Stimulated activated CD4-positive, alpha-beta T cell treated with anti-CD3 and anti-CD28 coated beads, Interleukin-12 subunit alpha, Interleukin-12 subunit beta, amount 100 ng/mL, for 48 hours (primary cell): ENCODE measurements around the gene ATP2B1.
"Not testable (repeated sequence)": the region's sequence is repeated elsewhere in the genome, so short reads cannot be mapped to it uniquely, and the experiment has no call there.

Source experiments
- DNase-seq, 3 donors: peaks; one replicate each; pipeline ENCODE4 v3.0.0-alpha.2; 2020; ENCODE audit warnings: low read depth in 2 of 3, low spot score in 1 of 3

ATP2B1 gene

GRCh38 chr12:89708565-89709156, at the start of gene ATP2B1:
Gene ATP2B1, minus strand, starts transcription at chr12:89708838. Its CDS starts 52,952 bp downstream, at chr12:89655886.
- peak; percentile 40 to 73 (median 60) for DNase-seq

- not testable (repeated sequence) for DNase-seq
Observed at GRCh38 chr12:89757987-89758386, 49.3 kb upstream of the ATP2B1 start.

GRCh38 chr12:89756585-89757398, 48.2 kb upstream of the ATP2B1 start:
- DNase-seq: peak in 1 of 3 donors; percentile 57

- DNase-seq: no peak
Observed at GRCh38 chr12:89756194-89756584, 47.6 kb upstream of the ATP2B1 start.

DNA sequence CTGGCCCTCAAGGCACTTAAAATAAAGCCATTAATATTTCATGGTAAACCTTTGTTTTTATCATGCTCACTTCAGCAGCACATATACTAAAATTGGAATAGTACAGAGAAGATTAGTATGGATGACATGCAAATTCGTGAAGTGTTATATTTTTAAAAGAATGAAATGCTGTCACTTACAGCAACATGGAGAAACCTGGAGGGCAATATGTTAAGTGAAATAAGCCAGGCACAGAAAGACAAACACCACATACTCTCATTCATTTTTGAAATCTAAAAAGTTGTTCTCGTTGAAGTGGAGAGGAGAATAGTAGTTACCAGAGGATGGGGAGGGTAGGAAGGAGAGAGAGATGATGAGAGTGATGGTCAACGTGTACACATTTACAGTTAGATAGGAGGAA, 45.4 kb upstream of the ATP2B1 start:
- no peak for DNase-seq

DNA sequence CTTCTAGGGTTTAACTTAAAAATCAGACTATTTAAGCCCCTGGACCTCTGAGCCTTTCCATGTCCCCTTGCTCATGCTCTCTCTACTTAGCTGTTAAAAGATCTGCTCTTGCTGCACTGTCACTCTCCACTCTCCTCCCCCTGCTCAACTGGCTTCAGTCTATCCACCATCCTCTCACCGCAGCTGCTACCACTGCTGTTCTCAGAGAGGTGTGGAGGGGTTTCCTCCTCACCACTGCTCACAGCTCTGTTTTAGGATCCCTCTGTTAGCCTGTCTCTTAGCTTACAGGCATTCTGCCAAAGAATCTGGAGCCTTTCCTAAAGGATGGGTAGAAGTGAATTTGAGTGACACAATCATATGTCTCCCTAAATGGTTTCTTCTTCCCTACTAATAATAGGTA, 43.7 kb upstream of the ATP2B1 start:
- no peak for DNase-seq

DNA sequence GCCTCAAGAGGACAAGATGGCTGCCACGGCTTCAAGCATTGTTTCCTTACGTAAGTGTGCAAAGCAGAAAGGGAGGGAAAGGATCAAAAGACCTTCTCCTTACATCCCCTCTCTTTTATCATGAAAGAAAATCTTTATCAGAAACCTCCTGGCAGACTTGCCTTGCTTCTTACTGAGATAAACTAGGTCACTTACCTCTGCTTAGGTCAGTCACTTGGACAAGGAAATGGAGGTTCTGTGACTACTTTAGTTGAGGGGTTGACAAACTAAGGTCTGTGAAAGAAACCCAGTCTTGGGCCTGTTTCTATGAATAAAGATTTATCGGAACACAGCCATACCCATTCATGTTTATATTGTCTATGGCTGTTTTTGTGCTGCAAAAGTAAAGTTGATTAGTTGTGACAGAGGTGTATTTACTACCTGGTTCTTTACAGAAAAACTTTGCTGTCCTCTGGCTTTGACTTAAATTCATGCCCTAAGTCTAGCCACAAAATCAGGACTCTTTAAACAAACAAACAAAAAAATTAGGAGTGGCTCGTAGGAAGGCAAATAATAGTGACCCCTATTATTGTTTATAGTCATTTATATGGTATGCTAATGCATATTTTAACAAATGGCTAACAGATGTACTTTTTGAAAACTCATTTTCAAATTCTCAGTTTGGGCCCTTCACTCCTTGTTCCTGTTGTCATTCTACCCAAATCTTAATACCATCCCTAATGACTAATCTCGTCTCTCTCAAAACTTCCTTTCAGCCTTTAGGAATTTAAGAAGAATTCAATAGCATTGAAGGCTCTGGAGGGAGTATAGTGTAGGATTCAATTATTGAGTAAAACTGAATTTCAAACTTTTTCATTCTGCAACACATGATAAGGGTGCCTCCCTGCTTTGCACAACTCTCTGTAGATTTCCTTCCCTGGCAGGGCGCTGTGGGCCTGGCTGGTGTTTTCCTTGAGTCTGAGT, 42.0 kb upstream of the ATP2B1 start:
- DNase-seq: no peak

DNA sequence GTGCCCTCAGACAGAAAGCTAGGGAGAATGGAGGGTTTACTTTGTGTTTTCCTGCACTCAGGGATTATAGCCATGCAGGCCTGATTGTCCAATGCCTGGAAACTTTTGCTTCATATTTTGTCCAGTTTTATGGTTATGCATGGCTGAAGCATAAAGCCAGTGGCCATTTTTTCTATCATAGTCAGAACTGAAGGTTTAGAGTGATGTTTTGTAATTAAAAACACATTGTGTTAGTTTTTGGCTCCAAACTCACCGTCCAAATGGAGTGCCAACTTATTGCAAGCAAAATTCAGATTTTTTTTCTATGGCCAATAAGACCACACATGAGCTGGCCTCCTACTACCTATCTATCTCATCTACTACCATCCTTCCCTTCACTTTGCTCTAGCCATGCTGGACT, 40.2 kb upstream of the ATP2B1 start:
- no peak for DNase-seq

DNA sequence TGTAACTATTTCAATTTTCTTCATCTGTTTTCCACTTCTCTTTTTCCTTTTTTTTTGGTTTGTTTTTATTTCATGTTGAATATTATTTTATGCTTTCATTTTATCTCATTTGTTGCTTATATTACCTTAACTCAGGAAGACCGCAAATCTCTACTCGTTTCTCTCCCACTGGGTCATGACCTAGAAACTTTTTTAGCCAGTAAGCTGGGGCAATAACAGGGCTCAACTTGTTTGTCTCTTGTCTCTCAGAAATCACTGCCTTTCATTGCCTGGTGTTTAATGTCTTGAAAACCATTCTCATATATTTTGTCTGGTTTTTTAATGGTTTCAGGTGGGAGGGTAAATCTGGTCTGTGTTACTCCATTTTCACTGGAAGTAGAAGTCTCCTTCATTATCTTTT, 36.6 kb upstream of the ATP2B1 start:
- no peak for DNase-seq

DNA sequence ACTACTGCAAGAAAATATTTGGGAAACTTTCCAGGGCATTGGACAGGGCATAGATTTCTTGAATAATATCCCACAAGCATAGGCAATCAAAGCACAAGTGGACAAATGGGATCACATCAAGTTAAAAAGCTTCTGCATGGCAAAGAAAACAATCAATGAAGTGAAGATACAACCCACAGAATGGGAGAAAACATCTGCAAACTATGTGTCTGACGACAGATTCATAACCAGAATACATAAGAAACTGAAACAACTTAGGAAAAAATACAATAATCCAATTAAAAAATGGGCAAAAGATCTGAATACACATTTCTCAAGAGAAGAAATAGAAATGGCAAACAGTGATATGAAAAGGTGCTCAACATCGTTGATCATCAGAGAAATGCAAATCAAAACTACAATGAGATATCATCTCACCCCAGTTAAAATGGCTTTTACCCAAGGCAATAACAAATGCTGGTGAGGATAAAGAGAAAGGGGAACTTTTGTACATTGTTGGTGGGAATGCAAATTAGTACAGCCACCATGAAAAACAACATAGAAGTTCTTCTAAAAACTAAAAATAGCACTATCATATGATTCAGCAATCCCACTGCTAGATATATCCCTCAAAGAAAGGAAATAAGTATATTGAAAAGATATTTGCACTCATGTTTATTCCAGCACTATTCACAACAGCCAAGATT, 33.8 kb upstream of the ATP2B1 start:
- DNase-seq: no peak

GRCh38 chr12:89740943-89741342, 32.3 kb upstream of the ATP2B1 start:
- no peak for DNase-seq

GRCh38 chr12:89736995-89737394, 28.4 kb upstream of the ATP2B1 start:
- no peak for DNase-seq

GRCh38 chr12:89733579-89734201, 25.1 kb upstream of the ATP2B1 start:
- no peak for DNase-seq

DNA sequence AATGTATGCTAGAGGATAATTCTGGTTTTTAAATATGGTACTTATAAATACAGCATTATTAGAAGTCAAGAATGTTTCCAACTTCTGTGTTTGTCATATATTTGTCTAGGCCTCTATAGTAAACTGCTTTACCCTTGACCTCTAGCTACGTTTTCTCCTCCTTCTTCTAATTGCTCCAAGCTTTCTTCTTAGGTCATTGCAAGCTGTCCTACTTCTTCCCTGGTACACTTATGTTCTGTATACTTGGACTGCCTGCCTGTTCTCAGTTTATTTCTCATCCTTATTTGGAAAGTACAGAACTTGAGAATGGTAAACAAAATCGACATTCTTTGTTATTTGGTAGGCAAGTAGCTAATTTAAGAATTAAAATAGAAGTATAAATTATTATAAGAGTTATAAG, 23.9 kb upstream of the ATP2B1 start:
- DNase-seq: no peak

- DNase-seq: no peak
Observed at GRCh38 chr12:89731614-89732013, 23.0 kb upstream of the ATP2B1 start.

DNA sequence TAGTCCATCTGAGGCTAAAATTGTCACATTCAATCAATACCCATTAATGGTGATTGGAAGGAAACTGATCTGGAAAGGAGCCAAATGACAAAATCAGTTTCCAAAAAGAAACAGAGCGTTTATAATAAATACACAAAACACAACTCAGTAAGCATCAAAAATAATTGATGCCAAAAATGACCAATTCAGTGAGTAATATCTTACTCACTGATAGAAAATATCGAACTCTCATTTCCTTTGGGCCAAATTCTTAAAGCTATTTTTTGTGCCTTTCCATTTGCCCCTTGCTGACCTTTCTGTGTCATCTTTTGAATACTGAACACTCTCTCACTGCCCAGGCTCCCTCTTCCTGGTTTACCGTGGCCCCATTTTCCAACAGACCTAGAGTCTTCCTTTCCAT, 22.5 kb upstream of the ATP2B1 start:
- DNase-seq: no peak

DNA sequence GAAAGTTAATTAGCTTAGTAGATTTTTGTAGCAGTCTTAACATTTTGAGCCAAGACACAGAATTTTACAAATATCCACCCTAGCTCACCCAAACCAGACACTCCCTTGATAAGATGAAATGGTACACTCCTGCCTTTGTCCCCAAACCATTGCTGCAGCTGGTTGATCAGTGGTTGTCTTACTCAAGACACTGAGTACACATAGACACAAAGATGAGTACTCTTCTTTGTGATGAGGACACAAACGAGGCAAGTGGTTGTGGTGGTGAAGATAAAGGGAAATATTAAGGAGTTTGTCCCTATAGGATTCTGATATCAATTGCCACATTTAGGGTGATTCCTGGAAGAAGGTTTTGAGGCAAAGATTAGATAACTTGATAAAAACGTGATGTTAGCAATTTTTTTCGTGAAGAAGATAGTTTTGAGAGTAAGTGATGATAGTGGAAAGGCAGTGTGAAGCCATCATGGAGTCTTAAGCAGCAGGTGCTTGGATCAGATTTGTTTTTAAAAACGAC, 21.4 kb upstream of the ATP2B1 start:
- DNase-seq: no peak

- DNase-seq: no peak
Observed at GRCh38 chr12:89723276-89723675, 14.6 kb upstream of the ATP2B1 start.

DNA sequence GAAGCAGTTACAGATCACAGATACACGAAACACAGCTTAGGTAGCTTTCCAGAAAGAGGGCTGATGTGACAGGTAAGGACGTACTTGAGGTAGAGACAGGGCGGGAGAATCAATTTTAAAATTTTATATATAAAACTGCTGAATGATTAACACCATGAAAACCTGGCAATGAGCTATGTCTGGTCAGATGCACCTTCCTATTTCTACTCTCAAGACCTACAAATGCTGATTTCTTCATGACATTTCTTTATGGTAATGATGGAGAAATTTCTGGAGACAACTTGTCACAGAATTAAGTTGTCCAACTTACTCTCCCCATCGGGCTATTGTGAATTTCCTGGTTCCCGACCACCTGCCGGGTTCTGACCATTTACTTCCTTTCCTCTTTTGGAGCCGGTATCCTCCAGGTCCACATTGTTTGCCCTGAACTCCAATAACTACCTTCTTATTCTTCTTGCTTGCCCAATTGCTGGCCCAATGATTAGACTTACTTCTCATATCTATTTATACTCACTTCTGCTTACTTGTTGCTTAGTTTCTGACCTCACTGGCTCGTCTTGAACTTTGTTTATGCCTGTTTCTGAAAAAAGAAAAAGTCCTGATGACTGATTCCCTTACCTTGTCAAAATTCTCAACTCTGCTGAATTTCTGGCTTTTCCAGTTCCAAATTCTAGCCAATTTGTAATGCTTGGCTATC, 12.8 kb upstream of the ATP2B1 start:
- DNase-seq: no peak
